ENCODE measurements around the gene HACE1. TPM values are rescaled to one million over a fixed set of nuclear protein-coding genes. Genes with fewer than 3 reads are reported as not detected.
A peak's percentile ranks its signal among the peaks of the same experiment; 100 is the strongest.

HACE1 gene
- polyA plus RNA-seq, 1 experiment: 13.6 TPM

DNA sequence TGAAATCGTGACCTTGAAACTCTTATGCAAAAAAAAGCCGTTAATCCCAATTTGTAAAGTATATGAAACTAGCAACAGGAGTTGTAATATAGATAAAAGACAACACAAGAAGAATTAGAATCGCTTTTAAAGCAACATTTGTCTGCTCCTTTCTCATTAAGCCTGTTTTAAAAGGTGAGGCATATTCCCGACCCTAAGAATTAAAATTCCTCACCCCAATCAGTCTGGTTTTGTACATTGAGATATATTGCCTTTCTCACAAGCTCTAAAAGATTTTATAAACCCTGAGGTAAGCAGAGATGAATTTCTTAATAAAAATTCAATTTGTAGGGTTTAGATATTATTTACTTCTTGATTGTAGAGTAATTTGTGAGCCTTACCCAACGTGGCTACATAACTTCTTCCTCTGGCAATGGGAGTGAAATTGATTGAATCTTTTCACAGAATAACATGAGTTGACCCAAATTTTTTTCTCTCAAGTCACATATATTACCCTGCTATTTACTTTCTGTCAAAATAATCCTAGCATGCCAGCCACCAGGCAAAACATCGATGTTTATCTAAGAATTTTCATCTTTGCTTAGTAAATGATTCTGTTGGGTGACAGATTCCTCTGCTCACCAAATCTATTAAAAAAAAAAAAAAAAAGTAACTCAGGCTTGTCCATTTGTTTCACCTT is 173.7 kb downstream of the HACE1 start:
- ChIA-PET POLR2A (no interaction called here), CTCF (interaction anchor here (1.6 to 5.9 kb wide), 2 partner anchors 11 to 83 kb away, joined by 3 to 58 read pairs; no protein-coding TSS in a partner anchor)
- H3K4me3 ChIP-seq (ENCODE audit: low read depth, low read length): no peak overlapping the region
- no peaks in the 10 kb centered on the region for H3K27me3 ChIP-seq (ENCODE audit: control insufficient read depth, insufficient read depth, low read length)
- TF ChIP-seq, protein P1, sequence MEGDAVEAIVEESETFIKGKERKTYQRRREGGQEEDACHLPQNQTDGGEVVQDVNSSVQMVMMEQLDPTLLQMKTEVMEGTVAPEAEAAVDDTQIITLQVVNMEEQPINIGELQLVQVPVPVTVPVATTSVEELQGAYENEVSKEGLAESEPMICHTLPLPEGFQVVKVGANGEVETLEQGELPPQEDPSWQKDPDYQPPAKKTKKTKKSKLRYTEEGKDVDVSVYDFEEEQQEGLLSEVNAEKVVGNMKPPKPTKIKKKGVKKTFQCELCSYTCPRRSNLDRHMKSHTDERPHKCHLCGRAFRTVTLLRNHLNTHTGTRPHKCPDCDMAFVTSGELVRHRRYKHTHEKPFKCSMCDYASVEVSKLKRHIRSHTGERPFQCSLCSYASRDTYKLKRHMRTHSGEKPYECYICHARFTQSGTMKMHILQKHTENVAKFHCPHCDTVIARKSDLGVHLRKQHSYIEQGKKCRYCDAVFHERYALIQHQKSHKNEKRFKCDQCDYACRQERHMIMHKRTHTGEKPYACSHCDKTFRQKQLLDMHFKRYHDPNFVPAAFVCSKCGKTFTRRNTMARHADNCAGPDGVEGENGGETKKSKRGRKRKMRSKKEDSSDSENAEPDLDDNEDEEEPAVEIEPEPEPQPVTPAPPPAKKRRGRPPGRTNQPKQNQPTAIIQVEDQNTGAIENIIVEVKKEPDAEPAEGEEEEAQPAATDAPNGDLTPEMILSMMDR (IDR thresholded peaks at IDR 0.05; ENCODE audit: low read depth, low read length): no peak
- no peaks in the 10 kb centered on the region for H3K9me3 ChIP-seq (ENCODE audit: control insufficient read depth, insufficient read depth, low read length)
- no peak overlapping the region for H3K27ac ChIP-seq (ENCODE audit: low read depth, low read length)
- DNase-seq (ENCODE audit: low read depth, low spot score): no peak

- POLR2A ChIA-PET: no interaction called here
- H3K4me3 ChIP-seq (ENCODE audit: low read depth, low read length): no peak overlapping the region
- H3K9me3 ChIP-seq (ENCODE audit: control insufficient read depth, insufficient read depth, low read length): no peaks in the 10 kb centered on the region
- H3K27me3 ChIP-seq (ENCODE audit: control insufficient read depth, insufficient read depth, low read length): no peaks in the 10 kb centered on the region
- H3K27ac ChIP-seq (ENCODE audit: low read depth, low read length): no peak overlapping the region
- CTCF ChIA-PET: interaction anchor here (0.6 to 5.9 kb wide), 7 partner anchors 12 to 393 kb away, joined by 3 to 58 read pairs (median 4); no protein-coding TSS in a partner anchor
- TF ChIP-seq, protein P1 (IDR thresholded peaks at IDR 0.05; ENCODE audit: low read depth, low read length): no peak
- no peak for DNase-seq (ENCODE audit: low read depth, low spot score)
Observed at GRCh38 chr6:104684911-104685415, 174.8 kb downstream of the HACE1 start.

GRCh38 chr6:104683809-104684208 is 175.9 kb downstream of the HACE1 start:
- POLR2A ChIA-PET: no interaction called here
- no peaks in the 10 kb centered on the region for H3K27me3 ChIP-seq (ENCODE audit: control insufficient read depth, insufficient read depth, low read length)
- TF ChIP-seq, protein P1 (IDR thresholded peaks at IDR 0.05; ENCODE audit: low read depth, low read length): no peak
- CTCF ChIA-PET: interaction anchor here (0.6 to 5.9 kb wide), 11 partner anchors 9 to 395 kb away, joined by 3 to 58 read pairs (median 6); no protein-coding TSS in a partner anchor
- no peak for DNase-seq (ENCODE audit: low read depth, low spot score)
- H3K27ac ChIP-seq (ENCODE audit: low read depth, low read length): no peak overlapping the region
- H3K9me3 ChIP-seq (ENCODE audit: control insufficient read depth, insufficient read depth, low read length): no peaks in the 10 kb centered on the region
- no peak overlapping the region for H3K4me3 ChIP-seq (ENCODE audit: low read depth, low read length)

GRCh38 chr6:104682722-104683643 is 176.7 kb downstream of the HACE1 start:
- Histone ChIP-seq H3K4me3 (ENCODE audit: low read depth, low read length) (no peak overlapping the region), H3K9me3 (ENCODE audit: control insufficient read depth, insufficient read depth, low read length) (no peaks in the 10 kb centered on the region), H3K27me3 (ENCODE audit: control insufficient read depth, insufficient read depth, low read length) (no peaks in the 10 kb centered on the region), H3K27ac (ENCODE audit: low read depth, low read length) (no peak overlapping the region)
- ChIA-PET POLR2A (no interaction called here), CTCF (interaction anchor here (0.6 to 5.9 kb wide), 14 partner anchors 9 to 396 kb away, joined by 3 to 58 read pairs (median 4); no protein-coding TSS in a partner anchor)
- DNase-seq (ENCODE audit: low read depth, low spot score): peak; percentile 20
- TF ChIP-seq, protein P1 (IDR thresholded peaks at IDR 0.05; ENCODE audit: low read depth, low read length): peak; percentile 96
